HG03521 (cell line): ENCODE data around the gene TP53TG3.
"Not testable (repeated sequence)": the region's sequence is repeated elsewhere in the genome, so short reads cannot be mapped to it uniquely, and the experiment has no call there.

Source experiments
- ATAC-seq: cut with Tn5 transposase; IDR thresholded peaks from one replicate; pipeline ENCODE4 v1.9.1; 2021; ENCODE audit warnings: mild to moderate bottlenecking, moderate library complexity; ENCODE audit not compliant: unreplicated experiment

The TP53TG3 gene

GRCh38 chr16:32676065-32676464 is at the start of gene TP53TG3:
Gene TP53TG3, minus strand, starts transcription at chr16:32676165. Its CDS starts 68 bp downstream, at chr16:32676097.
- not testable (repeated sequence) for ATAC-seq

GRCh38 chr16:32650876-32651275 is 25.1 kb downstream of the TP53TG3 start:
- not testable (repeated sequence) for ATAC-seq

- not testable (repeated sequence) for ATAC-seq
Measured at GRCh38 chr16:32647562-32647961, 28.4 kb downstream of the TP53TG3 start.

- not testable (repeated sequence) for ATAC-seq
Measured at GRCh38 chr16:32646780-32647179, 29.2 kb downstream of the TP53TG3 start.

GRCh38 chr16:32646177-32646576 is 29.8 kb downstream of the TP53TG3 start:
- ATAC-seq, result not testable (repeated sequence)

- not testable (repeated sequence) for ATAC-seq
Measured at GRCh38 chr16:32645278-32645908, 30.6 kb downstream of the TP53TG3 start.

GRCh38 chr16:32644715-32645114 is 31.2 kb downstream of the TP53TG3 start:
- ATAC-seq, result not testable (repeated sequence)

- ATAC-seq, result not testable (repeated sequence)
Measured at GRCh38 chr16:32637614-32638013, 38.4 kb downstream of the TP53TG3 start.

GRCh38 chr16:32632096-32632495 is 43.9 kb downstream of the TP53TG3 start:
- not testable (repeated sequence) for ATAC-seq
